HG03159 (cell line): ENCODE data around the gene RMND1.

ENCODE experiments used
- ATAC-seq: cut with Tn5 transposase; IDR thresholded peaks from one replicate; pipeline ENCODE4 v1.9.1; 2021; ENCODE audit warnings: mild to moderate bottlenecking, moderate library complexity; ENCODE audit not compliant: unreplicated experiment

RMND1 gene, protein sequence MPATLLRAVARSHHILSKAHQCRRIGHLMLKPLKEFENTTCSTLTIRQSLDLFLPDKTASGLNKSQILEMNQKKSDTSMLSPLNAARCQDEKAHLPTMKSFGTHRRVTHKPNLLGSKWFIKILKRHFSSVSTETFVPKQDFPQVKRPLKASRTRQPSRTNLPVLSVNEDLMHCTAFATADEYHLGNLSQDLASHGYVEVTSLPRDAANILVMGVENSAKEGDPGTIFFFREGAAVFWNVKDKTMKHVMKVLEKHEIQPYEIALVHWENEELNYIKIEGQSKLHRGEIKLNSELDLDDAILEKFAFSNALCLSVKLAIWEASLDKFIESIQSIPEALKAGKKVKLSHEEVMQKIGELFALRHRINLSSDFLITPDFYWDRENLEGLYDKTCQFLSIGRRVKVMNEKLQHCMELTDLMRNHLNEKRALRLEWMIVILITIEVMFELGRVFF

DNA sequence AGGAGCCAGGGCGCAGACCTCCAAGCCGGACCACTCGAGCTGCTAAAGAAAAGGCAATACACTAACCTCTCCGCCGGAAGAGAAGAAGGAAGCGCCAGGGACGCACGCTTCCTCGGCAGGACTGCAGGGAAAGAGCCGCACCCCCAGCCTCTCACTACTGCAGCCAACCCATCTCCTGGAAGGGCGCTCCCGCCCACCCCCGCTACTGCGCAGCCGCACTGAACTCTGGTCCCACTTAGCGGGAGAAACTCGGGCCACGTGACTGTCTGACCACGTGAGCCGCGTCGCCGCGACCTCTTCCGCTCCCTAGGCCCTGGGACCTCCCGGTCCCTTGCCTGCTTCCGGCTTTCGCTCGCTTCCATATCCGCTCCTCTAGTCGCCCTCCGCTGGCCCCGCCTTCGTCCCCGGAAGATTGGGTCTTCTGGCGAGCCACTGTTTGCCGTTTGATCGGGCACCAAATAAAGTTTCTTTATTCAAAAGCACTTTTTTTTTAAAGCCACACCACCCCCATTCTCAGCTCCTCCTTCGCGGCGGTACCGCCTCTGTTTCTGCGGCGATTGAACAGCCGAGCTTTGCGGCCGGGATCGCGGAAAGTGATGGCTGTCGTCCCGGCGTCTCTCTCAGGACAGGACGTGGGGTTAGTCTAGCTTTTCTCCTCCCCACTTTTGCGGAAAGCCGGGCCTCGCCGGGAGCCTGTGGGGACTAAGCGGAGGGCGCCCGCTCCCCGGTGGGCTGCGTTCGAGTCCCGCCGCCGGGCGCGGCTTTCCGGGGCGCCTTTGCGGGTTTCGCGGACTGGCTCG, at the start of gene RMND1:
Gene RMND1, minus strand, starts transcription at position 177 of the 800 bp plus-strand sequence. CDS start 6,315 bp downstream, outside the sequence.
- peak; percentile 97 for ATAC-seq

DNA sequence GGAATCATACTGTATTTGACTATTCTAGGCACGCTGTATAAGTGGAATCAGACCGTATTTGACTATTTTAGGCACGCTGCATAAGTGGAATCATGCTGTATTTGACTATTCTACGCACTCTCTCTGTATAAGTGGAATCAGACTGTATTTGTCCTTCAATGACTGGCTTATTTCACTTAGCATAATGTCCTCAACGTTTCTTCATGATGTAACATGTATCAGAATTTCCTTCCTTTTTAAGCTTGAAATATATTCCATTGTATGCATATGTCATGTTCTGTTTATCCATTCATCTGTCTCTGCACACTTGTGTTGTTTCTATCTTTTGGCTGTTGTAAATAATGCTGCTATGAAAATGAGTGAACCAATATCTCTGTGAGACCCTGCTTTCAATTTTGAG, 47.6 kb upstream of the RMND1 start:
- no peak for ATAC-seq

- peak; percentile 77 for ATAC-seq
Observed at GRCh38 chr6:151498327-151498726, 46.4 kb upstream of the RMND1 start.

- peak; percentile 50 for ATAC-seq
Observed at GRCh38 chr6:151497905-151498304, 46.0 kb upstream of the RMND1 start.

DNA sequence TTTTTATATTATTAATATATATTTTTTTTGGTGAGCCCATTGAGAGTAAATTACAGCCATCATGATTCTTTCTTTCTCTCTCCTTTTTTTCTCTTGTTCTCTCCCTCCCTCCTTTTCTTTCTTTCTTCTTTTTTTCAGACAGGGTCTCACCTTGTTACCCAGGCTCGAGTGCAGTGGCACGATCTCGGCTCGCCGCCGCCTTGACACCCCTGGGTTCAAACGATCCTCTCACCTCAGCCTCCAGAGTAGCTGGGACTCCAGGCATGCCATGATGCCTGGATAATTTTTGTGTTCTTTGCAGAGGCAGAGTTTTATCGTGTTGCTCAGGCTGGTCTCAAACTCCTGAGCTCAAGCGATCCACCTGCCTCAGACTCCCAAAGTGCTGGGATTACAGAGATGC, 43.5 kb upstream of the RMND1 start:
- no peak for ATAC-seq

DNA sequence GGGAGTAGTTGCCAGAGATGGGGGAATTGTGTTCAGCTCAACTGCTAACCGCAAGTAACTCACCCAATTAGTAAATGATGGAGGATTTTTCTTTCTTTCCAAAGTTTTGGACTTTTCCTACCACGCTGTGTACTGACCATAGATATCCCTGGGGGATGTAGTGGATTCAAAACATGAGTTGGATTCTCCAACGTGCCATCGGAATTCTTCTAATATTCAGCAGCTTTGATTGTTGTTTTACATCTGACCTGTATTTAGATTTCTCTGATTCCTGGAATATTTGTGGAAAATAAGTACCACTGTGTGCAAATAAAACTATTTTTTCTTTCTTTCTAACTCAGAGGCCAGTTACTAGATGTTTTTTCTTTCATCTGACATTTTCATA, 43.0 kb upstream of the RMND1 start:
- no peak for ATAC-seq

DNA sequence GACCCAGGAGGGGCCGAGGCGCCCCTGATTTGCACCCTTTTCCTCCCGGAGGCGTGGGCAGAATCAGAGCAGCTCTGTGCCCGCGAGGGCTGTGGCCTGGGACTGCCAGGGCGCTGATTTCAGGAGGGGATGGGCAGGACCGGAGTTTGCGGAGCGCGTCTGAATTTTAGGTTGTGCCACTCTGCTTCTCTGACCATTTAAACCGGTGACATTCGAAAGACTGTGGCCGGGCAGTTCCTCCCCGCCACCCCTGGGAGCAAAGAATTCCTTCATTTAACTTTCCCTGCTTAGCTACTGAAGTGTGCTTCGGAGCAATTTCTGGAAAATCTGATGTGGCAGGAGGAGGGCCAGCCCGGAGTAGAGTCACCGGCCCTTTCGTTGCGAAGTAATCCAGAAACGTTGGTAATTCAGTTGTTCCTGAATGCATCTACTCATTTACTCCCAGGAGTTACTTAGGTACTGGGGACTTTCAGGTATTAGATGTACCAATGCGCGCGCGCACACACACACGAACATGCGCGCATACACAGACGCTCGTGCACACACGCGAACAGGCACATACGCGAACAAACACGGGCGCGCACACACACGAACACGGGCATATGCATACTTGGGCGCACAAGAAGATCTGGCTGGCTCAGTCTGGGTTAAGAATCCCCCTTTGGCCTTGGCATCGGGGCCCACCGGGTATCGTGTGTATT, 42.5 kb upstream of the RMND1 start:
- no peak for ATAC-seq

GRCh38 chr6:151493804-151494234, 41.9 kb upstream of the RMND1 start, which contains the start of gene CCDC170:
Gene CCDC170, plus strand, starts transcription at chr6:151494017. Its CDS starts 112 bp downstream, at chr6:151494129.
- no peak for ATAC-seq

DNA sequence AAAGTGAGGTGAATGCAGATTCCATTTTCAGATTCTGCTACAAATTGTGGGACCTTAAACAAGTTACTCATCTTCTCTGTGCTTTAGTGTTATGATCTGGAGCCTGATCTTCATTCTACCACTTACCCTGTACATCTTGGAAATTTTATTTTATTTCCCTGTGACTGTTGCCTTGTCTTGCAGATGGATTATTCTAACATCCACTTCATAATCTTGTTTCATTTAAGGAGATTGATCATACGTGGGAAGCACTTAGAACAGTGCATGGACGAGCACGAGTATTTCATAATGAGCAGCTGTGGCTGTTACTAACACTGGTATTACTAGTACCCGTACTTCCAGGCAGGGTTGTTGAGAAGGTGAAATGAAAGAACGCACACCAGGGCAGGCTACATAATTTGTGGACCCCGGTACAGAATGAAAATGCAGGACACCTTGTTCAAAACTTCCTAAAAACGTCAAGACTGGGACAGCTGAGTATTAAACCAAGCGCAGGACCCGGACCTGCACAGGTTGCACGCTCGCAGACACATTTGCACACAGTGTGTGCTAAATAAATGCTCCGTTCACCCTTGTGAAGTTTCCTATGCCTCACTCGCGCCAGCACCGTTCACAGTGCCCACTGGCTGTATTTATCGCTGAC, 41.4 kb upstream of the RMND1 start:
- no peak for ATAC-seq

DNA sequence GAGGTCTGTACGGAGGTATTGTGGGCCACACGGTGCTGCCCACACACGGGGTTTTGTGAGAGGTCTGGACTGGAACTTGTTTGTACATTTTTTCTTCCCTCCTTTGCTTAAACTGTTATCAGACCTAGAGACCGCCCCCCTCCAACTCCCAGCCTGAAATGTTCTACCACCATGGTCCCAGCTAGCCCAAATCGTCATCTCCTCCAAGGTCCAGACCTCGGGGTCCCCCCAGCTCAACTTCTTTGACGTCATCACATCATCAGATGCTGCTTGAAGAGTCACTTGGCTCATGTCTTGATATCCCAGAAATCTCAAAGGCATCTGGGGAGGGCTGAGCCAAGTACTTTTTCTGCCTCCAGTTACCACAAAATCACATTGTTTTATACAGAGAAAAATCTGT, 39.1 kb upstream of the RMND1 start:
- ATAC-seq, result no peak

- no peak for ATAC-seq
Observed at GRCh38 chr6:151488226-151488625, 36.3 kb upstream of the RMND1 start.

GRCh38 chr6:151483994-151484393, 32.1 kb upstream of the RMND1 start:
- no peak for ATAC-seq

DNA sequence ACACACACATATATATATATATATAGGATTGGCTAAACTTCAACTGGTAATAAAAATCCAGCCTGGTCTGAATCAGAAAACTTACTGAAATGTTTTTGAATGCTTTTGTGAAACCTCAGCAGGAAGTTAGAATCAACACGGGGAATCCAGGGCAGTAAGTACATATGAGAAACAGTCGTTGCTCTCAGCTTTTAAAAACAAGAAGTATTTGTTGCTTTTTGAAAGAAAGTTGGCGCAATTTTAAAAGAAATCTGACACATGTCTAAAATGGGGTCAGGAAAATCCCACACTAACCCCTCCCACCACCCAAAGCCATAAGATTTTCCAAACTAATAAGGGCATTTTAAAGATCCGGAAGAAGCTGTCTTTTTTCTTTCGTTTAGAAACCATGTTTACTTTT, 30.4 kb upstream of the RMND1 start:
- ATAC-seq, result peak; percentile 50

- ATAC-seq, result no peak
Observed at GRCh38 chr6:151481786-151482185, 29.9 kb upstream of the RMND1 start.

- no peak for ATAC-seq
Observed at GRCh38 chr6:151478670-151479069, 26.7 kb upstream of the RMND1 start.

GRCh38 chr6:151477726-151478125, 25.8 kb upstream of the RMND1 start:
- ATAC-seq, result no peak

DNA sequence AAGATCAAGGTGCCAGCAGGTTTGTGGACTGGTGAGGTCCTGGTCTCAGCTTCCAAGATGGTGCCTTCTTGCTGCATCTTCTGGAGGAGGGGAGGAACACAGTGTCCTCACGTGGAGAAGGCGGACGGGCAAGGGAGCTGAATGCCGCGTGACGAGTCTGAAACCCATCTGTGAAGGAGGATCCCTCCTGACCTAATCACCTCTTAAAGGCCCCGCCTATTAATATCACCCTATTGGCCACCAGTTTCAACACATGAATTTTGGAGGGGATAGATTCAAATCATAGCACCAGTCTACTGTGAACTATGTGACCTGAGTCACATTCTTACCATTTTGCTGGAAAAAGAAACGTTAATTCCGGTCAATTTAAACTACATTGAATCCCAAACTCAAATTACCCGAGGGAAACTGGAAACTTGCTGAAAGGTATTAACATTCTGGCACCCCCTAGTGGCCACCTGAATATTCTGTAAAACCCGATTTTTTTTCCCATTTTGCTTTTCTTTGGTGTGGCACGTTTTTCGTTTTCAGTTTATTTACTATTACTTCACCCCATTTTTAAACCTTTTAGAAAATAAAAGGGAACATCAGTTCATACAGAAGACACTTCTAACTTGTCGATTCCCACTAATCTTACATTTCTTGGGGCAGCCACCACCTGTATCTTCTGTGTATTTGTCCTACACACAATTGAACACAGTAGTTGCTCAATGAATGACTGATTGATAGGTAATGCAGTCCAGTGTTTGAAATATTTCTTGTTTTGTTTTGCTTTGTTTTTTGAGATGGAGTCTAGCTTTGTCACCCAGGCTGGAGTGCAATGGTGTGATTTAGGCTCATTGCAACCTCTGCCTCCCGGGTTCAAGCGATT, 24.0 kb upstream of the RMND1 start:
- peak; percentile 65 for ATAC-seq

- ATAC-seq, result no peak
Observed at GRCh38 chr6:151464702-151465101, 12.8 kb upstream of the RMND1 start.

- no peak for ATAC-seq
Observed at GRCh38 chr6:151461673-151462072, 9.7 kb upstream of the RMND1 start.
